Non-pigmented ciliary epithelial cell (primary cell): ENCODE results near the gene LHCGR.
"Not testable (repeated sequence)": the region's sequence is repeated elsewhere in the genome, so short reads cannot be mapped to it uniquely, and the experiment has no call there.

ENCODE experiments used
- DNase-seq: peaks from one replicate; pipeline ENCODE4 v3.0.0-alpha.2; 2010; ENCODE audit warnings: low read depth

Gene LHCGR

DNA sequence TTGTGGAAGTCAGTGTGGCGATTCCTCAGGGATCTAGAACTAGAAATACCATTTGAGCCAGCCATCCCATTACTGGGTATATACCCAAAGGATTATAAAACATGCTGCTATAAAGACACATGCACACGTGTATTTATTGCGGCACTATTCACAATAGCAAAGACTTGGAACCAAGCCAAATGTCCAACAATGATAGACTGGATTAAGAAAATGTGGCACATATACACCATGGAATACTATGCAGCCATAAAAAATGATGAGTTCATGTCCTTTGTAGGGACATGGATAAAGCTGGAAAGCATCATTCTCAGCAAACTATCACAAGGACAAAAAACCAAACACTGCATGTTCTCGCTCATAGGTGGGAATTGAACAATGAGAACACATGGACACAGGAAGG is 16.3 kb downstream of the LHCGR start:
- not testable (repeated sequence) for DNase-seq

GRCh38 chr2:48738806-48739205 is 16.7 kb downstream of the LHCGR start:
- peak; percentile 55 for DNase-seq

GRCh38 chr2:48736251-48736650 is 19.3 kb downstream of the LHCGR start:
- DNase-seq, result no peak

DNA sequence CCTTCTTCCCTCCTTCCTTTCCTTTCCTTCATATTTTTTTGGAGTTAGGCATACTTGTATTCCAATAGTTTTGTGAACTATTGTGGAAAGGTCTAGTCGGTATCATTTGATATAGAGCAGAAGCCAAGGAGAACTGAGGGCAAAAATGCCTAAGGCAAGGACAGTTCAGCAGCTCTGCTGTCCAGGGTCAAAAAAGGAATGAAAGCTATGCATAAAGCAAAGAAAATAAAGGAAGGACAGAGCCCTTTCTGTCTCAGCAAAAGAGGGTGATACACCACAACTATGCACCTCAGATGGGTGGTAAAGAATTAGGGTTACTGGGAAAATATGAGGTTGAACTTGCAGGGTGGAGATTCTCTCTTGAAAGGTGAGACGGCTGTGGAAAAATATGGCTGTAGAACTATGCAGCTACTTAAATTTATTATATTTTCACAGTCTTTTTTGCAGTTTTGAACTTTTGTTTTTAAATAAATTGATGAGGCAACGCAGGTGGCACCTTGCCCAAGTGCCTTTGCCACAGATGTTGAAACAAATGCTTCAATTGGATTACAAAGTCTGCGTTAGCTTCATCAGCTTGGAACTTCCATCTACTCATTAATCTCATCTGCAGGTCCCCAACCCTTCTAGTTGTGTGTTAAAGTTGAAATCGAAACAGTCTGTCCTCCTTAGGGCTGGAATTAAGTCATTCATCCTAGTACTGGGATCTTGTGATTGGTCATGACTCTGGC is 20.8 kb downstream of the LHCGR start:
- DNase-seq, result no peak

DNA sequence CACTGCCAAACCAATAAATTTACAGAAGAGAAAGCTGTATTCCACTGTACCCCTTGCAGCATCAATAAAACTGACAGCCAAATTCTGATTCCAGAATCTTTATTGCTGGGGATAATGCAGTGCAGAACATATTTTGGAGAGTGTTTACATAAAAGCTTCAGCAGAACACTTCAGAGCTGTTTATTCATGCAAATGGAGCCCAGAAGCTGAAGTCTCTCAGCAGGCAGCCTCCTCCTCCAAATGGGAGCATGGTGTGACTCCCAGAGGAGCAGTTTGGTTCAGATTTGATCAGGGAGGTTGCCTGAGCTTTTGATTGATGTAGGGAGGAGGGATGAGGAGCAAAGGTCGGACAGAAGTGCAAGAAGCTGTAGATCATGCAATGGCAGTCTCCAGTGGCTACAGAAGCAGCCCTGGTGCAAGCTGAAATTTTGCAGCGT is 22.4 kb downstream of the LHCGR start:
- DNase-seq, result no peak

DNA sequence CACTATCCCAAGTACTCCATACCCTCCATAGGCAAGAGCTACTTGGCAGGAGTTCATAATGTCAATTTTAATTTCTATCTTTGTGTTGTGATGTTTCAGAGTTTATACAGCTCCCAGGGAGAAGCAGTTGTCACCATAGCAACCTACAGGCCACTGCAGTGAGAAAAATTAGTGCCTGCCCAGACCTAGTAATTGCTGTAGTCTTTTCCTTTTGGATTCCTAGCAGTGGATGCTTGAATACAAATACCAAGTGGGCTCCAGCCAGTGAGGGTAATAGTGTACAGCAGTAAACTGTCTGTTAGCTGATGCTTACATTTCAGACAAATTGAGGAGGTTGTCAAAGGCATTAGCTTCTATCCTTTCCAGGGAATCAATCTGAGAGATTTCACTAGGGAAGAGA is 26.7 kb downstream of the LHCGR start:
- no peak for DNase-seq

DNA sequence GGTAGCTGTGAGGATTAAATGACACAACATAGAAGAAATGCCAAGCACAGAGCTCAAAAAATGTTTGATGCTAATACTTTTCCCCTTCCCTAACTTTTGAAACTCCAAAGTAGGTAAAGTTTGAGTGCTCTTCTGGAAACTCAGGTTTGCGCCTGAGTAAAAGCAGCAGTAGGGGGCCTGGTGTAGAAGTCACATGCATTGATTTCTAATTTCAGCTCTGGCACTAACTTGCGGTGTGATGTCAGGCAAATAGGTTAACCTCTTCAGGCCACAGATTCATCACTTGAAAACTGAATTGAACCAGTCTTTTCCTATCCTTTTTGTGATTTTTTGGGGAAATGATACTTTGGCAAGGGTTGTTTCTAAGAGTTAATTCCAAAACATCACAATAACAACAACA is 27.2 kb downstream of the LHCGR start:
- no peak for DNase-seq

DNA sequence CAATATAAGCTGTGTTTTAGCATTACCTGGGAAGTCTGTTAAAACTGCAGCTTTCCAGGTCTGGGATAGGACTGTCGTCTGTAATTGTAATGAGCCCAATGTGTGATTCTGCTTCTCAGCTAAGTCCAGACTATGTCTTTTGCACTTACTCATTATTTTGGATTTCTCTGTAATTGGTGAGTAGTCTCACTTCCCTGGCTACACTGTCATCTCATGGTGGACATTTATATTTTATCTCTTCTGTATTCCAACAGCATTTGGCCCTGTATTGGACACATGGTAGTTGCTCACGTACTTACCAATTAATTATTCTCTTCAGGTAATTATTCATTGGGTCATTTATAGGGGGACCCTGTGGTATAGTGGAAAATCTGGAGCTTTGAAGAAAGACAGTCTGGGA is 28.0 kb downstream of the LHCGR start:
- no peak for DNase-seq

DNA sequence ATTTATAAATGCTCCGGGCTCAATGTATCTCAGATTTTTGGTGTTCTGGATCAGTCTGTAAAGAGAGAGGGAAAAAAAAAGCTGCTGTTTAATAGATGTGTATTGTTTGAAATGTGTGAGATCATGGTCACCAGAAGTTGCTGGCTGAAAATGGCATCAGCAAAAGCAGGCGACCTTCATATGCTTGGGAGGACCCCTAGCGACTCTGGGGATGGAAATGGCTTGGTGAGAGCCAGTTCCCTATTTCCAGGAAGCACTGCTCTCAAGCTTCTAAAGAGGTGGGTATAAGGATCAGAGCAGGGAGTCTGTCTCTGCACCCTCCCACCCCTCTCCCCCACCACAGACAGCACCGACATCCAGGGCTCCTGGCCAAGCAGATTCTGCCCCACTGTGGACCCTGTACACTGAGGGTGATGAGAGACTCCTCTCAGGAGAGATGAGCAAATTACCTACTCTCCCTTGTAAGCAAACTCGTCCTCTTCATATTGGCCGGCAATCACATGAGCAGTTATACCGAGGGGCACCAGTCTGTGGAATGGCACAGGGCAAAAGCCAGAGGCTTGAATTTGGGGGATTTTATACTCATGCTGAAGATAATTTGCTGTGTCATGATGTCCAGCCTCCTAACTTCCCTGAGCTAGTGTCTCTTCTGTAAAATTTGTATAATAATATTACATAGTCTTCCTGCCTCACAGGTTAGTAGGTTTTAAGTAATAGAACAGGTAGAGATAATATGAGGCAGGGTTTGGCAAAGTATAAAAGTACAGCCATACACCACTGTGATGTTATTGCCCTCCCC is 29.6 kb downstream of the LHCGR start:
- no peak for DNase-seq

DNA sequence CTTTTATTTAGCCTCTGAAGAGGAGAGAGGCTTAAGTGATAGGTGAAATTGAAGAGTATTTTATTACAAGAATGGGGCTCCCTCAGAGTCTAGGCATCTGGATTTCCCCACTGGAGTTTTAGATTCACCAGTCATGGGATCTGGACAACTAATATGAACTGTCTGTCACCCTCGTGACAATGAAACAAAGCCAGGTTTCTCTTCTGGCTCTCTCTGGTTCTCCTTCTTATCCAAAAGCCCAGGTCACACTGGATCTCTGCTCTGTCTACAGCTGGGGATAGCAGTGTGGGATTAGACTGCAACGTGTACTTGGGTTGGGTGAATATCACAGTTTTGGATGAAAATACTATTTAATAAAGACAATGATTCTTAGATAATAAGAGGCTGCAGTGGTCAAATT is 31.2 kb downstream of the LHCGR start:
- DNase-seq, result no peak

GRCh38 chr2:48723129-48723528 is 32.4 kb downstream of the LHCGR start:
- DNase-seq, result peak; percentile 72

DNA sequence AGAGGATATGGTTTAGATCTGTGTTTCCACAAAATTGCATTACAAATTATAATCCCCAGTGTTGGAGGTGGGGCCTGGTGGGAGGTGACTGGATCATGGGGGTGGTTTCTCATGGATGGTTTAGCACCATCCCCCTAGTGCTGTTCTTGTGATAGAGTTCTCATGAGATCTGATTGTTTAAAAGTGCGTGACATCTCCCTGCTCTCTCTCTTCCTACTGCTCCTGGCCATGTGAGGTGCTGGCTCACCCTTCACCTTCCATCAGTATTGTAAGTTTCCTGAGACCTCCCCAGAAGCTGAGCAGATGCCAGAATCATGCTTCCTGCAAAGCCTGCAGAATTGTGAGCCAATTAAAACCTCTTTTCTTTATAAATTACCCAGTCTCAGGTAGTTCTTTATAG is 33.1 kb downstream of the LHCGR start:
- no peak for DNase-seq

DNA sequence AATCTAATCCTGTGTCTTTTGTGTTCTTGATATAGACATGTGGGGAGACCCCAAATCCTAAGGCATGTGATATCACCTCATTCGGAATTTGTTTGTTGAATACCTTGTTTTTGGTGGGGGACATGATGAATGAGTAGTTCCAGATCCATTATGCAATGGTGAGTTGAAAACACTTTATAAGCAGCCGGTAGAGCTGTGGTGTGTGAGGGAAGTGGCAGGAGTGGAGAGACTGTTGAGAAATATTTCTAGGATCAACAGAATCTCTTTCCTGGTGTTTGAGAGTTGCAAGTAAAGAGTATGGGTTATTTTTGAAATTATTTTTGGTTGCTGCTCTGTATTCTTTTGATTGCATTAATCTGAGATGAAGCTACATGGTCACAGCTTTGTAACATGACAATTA is 34.4 kb downstream of the LHCGR start:
- DNase-seq, result no peak

GRCh38 chr2:48719480-48720177 is 35.9 kb downstream of the LHCGR start:
- DNase-seq, result no peak

DNA sequence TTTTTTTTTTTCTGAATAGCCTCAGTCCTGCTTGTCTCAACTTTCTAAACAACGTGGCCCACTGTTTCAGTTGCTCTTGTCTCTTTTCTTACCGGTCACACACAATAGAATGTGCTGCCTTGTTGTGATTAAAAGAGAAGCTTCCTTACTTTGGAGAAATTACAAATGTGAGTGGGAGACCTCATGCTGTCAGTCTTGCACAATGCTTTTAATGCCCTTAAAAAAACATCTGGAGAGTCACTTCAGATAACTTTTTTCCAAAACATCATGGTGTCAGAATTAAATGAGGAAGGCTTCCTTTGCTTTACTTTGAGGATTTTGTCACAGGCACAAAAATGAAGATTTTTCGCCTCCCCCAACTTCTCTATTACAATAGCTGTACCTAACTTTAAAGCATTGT is 37.7 kb downstream of the LHCGR start:
- DNase-seq, result no peak

DNA sequence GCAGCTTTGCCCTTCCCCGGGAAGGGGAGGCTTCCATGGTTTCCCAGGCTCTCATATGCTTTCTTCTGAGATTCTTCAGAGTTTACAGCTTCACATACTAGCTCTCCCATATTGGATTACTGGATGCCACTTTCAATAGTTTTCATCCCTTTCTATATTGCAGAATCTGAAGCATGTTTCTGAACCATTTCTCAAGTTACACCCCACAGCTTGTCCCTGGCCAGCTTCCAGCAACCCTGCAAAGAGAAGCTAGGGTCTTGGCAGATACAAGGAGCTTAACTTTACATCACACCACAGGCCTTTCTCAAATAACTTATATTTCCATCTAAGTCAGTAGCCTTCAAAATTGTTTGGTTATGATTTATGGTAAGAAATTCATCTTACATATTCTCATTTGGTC is 39.6 kb downstream of the LHCGR start:
- no peak for DNase-seq

GRCh38 chr2:48715042-48715899 is 40.3 kb downstream of the LHCGR start:
- no peak for DNase-seq

- DNase-seq, result no peak
Measured at GRCh38 chr2:48714245-48714644, 41.3 kb downstream of the LHCGR start.

- DNase-seq, result no peak
Measured at GRCh38 chr2:48713647-48714046, 41.9 kb downstream of the LHCGR start.

DNA sequence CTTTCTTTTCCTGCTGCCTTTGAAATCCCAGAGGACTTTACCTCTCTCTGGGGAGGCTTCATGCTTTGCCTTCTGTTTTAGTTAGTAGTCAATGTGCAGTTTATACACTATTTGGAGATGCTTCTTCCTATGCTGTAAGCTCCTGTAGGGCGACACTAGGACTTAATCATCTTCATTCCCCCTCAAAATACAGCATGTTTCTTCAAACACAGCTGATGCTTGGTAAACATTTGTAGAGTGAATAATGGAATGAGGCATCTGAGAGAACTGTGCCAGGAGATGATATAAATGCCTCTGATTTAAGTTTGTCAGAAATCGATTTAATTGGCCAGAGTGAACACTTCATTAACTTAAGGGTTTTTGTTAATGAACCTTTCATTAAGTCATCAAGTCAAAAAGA is 43.4 kb downstream of the LHCGR start:
- no peak for DNase-seq

DNA sequence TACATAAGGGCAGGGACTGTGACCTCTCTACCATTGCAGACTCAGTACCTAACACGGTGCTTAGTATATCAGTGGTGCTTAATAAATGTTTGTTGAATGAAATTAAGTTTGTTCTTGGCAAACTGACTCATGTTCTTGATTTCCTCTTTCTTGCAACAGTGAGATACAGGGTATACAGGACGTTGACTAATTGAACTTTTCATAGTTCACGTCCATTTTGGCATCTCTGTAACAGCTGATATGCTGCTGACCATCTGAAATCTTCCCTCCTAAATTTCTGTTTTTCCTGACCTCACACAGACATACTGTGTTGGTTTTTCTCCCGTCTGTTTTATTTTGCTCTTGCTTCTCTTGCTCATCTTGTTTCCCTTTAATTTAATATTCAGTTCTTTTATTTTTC is 44.2 kb downstream of the LHCGR start:
- no peak for DNase-seq
